Activated CD4-positive, alpha-beta T cell treated with anti-CD3 and anti-CD28 coated beads, Interleukin-2, amount 50 U/mL, for 4 hours (primary cell): ENCODE results near the gene ISG20L2.

Experiments
- DNase-seq, 2 experiments: peaks; one replicate each; pipeline ENCODE4 v3.0.0-alpha.2; 2020

The ISG20L2 gene

GRCh38 chr1:156752843-156753482, 24.4 kb upstream of the ISG20L2 start:
- no peak for DNase-seq

DNA sequence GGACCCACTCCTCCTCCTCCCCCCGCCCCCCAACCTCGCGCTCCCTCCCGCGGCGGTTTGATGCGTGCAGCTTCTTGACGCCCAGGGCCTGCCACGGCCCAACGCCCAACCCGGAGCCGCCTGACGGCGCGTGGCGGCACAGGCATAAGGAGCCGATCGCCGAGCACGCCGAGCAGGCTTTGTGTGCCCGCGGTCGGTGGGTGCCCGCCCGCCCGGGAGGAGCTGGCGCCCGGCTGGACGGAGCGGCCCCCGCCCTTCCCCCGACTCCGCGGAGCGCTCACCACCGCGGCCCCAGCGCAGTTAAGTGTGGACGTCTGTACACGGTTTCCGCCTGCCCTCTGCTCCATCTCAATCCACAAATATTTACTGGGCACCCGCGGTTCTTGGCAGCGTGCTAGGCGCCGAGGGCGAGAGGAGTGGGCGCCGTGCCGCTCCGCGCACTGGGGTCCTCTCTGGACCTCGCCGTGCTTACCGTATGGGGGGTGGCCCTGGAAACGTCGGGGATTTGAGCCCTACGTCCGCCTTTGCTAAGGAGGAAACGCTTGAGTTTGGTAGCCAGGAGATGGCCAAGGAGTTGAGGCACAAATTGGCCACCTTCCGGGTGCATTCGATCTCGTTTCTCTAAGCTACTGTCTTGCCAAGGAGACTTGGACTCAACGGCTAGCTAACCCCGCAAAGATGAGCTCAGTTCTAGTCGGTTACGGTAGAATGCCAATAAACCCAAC, 23.4 kb upstream of the ISG20L2 start:
- peak; percentile 99 for DNase-seq

GRCh38 chr1:156751451-156751756, 22.8 kb upstream of the ISG20L2 start, which contains the start of gene HDGF:
HDGF (minus strand) TSS chr1:156751675; CDS start chr1:156751429, 246 bp downstream.
- no peak for DNase-seq

- DNase-seq: peak in 1 of 2 experiments; percentile 27
Measured at GRCh38 chr1:156750711-156751450, 22.3 kb upstream of the ISG20L2 start.

GRCh38 chr1:156750191-156750672, 21.7 kb upstream of the ISG20L2 start:
- peak; percentile 49 to 51 for DNase-seq

- no peak for DNase-seq
Measured at GRCh38 chr1:156749419-156750118, 21.0 kb upstream of the ISG20L2 start.

DNA sequence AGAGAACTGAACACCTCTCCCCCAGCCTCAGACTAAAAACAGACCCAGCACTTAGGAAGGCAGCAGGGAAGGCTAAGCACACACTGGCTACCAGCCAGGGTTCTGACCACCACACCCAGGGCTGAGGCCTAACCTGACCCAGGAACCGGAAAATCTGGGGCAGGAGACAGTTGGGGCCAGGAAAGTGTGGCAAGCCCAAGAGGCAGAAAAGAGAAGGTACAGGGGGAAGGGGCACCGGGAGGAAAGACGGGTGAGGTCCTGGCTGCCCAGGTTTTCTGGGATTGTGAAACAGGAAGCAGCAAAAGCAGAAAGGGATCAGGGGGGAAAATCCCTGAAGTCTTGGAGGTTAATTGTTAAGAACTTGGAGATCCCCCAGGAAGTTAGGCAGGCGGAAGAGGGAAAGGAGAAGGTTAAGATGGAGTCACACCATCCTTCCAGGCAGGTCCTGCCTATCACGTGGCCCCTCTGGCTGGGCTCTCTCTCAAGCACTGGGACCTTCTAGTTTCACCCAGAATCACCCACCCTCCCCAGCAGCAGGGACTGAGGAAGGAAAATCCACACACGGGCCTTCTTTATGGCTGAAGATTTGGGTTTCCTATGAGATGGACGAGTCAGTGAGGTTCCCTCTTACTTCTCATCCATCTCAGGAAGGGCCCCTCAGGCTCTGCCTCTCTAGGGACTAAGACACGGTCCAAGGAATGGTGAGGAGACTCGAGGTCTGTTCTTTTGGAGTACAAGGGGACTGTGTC, 20.3 kb upstream of the ISG20L2 start:
- DNase-seq: no peak

GRCh38 chr1:156747742-156748669, 19.4 kb upstream of the ISG20L2 start:
- DNase-seq: no peak

DNA sequence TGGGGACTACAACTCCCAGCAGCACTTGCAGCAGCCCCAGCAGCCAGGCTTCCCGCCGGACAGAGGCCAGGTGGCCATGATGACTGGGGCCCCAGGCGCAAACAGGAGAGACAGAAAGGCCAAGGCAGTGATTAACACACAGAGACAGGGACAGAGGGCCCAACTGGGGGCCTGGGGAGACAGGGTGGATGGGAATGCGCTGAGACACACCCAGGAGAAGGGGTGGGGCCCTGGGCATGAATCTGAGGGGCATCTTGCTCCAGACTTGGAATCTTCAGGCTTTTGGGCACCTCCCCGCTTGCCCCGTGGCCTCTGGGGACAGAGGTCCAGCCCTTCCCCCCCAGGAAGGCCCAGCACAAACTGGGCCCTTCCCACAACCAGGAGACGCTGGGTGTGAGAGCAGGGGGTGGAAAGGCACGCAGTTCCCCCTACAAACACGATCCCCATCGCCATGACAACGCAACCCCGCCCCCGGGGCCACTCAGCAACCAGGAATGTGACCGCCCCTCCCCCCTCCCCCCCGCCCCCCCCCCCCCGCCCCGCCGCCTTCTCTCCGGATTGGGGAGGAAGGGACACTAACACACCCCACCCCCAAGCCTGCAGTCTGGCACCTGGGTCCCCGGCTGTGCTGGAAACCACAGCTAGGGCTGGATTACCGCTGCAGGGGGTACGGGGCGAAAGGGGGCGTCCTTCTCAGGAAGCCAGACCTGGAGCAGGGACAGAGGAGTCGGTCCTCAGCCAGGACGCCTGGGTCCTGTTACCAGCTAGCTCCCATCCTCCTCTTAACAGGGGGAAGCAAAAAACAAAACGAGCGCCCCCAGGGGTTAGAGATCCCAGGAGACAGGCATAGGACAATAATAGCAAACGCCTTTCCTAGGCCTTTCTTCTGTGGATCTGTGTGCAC, 18.4 kb upstream of the ISG20L2 start:
- peak; percentile 40 to 43 for DNase-seq

GRCh38 chr1:156746406-156746727, 17.8 kb upstream of the ISG20L2 start:
- no peak for DNase-seq

DNA sequence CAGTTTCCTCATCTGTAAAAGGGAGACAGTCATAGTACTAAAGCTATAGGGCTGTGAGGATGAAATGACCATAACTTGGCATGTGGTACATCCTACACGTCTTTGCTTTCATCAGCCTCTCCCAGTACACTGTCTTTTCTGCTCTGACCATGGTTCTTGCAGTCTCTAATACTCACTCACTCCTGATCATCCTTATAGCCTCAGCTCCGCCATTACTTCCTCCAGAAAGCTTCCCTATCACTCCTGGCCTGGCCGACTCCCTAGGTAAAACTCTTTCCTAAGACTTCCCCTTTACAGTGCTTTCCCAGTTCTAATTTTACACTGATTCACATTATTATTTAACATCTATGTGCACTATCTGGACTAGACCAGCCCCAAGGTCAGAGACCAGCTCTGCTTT, 17.3 kb upstream of the ISG20L2 start:
- DNase-seq: no peak

DNA sequence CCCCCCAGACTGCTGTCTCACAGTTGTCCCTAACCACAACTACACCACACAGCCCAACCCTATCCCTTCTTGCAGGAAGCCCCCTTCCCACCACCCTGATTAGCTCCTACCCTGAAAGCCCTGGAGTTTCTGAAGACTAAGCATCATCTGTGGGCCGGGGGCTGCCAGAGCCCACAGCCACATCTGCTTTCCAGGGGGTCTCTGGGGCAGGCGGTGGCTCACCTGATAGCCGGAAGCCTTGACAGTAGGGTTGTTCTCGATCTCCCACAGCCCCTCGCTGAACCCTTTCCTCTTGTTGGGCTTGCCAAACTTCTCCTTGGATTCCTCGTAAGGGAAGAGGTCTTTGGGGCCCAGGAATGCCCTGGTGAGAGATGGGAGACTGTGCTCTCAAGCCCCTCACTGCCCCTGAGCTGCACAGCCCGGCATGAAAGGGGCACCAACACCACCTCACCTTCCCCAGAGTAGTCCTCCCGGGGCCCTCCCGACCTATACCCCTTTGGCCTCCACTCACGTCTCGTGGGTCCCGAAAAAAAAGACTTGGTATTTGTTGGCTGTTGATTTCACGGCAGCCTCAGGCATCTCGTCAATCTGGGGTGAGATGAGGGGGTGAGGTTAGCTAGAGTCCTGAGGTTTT, 16.3 kb upstream of the ISG20L2 start:
- no peak for DNase-seq

GRCh38 chr1:156744344-156744743, 15.8 kb upstream of the ISG20L2 start:
- DNase-seq: no peak

- no peak for DNase-seq
Measured at GRCh38 chr1:156743367-156744302, 15.1 kb upstream of the ISG20L2 start.

DNA sequence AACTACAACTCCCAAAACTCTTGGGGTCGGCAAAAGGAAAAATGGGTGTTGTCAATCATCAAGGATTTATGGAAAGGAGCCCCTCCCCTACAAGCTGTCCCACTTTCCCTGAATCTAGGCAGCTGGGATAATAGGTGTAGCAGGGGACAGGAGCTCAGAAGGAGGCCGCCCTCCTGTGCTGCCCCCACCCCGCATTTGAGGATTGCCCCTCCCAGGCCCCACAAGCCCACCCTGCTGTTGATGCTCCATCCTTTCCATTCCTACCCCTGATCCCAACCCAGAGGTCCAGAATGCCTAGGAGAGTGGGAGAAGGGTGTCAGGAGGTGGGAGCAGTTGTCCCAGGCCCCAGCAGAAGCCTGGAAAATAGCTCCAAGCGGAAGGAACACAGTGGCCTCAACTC, 14.2 kb upstream of the ISG20L2 start:
- DNase-seq: no peak

DNA sequence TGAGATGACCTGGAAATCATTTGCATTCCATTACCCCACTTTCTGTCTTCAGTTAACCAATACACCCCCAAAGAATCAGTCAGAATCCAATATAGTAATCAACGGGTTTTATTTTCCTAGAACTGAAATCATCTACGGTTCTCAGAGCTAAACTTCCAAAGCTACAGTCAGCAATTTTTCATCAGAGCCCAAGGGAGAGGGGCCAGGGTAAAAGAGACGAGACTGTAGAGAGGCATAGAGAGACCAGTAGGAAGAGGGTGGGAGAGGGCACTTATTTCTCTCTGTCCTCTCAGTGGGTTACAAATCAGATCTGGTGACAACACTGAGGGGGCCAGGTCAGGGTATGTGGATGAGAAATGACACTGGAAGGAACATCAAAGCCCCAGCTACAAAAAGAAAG, 13.5 kb upstream of the ISG20L2 start:
- DNase-seq: no peak

DNA sequence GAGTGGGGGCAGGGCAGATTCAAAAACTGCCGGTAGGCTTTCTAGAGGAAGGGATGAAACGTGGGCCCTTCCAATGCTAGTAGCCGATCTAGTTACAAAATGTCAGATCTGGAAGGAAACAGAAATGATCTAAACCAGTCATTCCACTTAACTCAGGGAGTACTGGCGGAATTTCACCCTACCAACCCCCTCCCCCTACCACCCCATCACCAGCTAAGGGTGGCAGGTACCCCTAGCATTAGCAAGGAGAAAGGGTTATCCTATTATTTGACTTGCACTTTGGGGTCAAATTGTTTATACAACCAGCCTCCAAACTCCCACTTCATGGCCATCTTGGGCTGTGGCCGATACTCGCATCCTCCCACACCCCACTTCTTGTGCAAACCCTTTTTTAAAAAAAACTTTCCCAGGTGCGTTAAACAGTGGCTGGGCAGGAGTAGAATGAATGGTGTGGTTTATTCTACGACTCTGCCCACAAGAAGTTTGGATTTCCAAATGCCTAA, 13.0 kb upstream of the ISG20L2 start:
- DNase-seq: no peak

GRCh38 chr1:156740741-156741480, 12.3 kb upstream of the ISG20L2 start, which contains the start of gene MRPL24:
MRPL24 (minus strand) TSS chr1:156741088; CDS start chr1:156738704, 2,384 bp downstream.
- peak; percentile 96 for DNase-seq
